ENCODE measurements around the gene NOD1.
"Not testable (repeated sequence)": the region's sequence is repeated elsewhere in the genome, so short reads cannot be mapped to it uniquely, and the experiment has no call there.

Gene NOD1, protein sequence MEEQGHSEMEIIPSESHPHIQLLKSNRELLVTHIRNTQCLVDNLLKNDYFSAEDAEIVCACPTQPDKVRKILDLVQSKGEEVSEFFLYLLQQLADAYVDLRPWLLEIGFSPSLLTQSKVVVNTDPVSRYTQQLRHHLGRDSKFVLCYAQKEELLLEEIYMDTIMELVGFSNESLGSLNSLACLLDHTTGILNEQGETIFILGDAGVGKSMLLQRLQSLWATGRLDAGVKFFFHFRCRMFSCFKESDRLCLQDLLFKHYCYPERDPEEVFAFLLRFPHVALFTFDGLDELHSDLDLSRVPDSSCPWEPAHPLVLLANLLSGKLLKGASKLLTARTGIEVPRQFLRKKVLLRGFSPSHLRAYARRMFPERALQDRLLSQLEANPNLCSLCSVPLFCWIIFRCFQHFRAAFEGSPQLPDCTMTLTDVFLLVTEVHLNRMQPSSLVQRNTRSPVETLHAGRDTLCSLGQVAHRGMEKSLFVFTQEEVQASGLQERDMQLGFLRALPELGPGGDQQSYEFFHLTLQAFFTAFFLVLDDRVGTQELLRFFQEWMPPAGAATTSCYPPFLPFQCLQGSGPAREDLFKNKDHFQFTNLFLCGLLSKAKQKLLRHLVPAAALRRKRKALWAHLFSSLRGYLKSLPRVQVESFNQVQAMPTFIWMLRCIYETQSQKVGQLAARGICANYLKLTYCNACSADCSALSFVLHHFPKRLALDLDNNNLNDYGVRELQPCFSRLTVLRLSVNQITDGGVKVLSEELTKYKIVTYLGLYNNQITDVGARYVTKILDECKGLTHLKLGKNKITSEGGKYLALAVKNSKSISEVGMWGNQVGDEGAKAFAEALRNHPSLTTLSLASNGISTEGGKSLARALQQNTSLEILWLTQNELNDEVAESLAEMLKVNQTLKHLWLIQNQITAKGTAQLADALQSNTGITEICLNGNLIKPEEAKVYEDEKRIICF

DNA sequence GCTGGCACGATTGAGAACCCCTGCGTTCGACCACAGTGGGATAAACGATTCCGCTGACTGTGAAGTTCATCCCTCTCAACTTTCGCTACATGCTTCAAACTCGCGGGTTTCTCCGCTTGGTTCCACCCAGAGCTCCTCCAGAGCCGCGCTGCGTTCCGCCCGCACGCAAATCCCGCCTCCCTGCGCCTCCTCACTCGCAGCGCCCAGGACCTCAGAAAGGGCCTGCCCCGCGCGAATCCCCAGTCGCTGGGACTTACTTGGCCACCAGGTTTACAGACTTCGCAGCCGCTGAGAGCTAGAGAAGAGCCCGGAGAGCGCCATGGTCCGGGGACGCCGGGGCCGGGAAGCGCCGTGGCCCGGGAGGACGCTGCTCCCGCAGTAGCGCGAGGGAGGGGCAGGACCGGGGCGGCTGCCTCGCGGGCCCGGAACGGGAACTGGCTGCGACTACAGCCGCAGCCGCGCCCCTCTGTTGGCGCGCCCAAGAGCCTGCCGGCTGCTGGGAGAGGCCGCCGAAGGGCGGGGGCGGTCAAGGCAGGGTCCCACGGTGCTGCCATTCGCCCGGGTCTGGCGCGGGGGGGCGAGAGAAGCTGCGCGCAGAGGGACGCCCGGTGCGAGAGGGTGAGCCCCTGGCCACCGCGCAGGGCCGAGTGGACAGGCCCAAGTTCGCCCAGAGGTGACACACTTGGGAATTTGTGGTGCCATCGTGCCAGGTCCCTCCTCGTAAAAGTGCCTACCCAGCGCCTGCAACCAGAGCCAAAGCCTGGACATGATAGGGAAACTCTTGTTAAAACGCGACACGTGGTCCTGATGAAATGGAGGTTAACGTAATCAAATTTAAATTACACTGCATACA is at the start of gene NOD1:
Gene NOD1 (minus strand): TSS at position 436 of the 853 bp plus-strand sequence. CDS start 21,863 bp downstream, outside the sequence.
- TF ChIP-seq, protein P1, sequence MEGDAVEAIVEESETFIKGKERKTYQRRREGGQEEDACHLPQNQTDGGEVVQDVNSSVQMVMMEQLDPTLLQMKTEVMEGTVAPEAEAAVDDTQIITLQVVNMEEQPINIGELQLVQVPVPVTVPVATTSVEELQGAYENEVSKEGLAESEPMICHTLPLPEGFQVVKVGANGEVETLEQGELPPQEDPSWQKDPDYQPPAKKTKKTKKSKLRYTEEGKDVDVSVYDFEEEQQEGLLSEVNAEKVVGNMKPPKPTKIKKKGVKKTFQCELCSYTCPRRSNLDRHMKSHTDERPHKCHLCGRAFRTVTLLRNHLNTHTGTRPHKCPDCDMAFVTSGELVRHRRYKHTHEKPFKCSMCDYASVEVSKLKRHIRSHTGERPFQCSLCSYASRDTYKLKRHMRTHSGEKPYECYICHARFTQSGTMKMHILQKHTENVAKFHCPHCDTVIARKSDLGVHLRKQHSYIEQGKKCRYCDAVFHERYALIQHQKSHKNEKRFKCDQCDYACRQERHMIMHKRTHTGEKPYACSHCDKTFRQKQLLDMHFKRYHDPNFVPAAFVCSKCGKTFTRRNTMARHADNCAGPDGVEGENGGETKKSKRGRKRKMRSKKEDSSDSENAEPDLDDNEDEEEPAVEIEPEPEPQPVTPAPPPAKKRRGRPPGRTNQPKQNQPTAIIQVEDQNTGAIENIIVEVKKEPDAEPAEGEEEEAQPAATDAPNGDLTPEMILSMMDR (conservative IDR thresholded peaks at IDR 0.05; ENCODE audit: low read depth), result no peak
- POLR2A ChIA-PET (ENCODE audit: low non-redundant PET), result interaction anchor here (0.6 to 0.8 kb wide), 2 partner anchors 16 to 20 kb away, joined by 3 to 4 read pairs; no protein-coding TSS in a partner anchor
- peak within 1 kb of the TSS; percentile 94 for H3K27ac ChIP-seq
- peak; percentile 82 for DNase-seq (ENCODE audit: low spot score)
- CTCF ChIA-PET, result interaction anchor here (0.5 to 1.2 kb wide), 5 partner anchors 12 to 151 kb away, joined by 3 to 6 read pairs (median 3); no protein-coding TSS in a partner anchor

DNA sequence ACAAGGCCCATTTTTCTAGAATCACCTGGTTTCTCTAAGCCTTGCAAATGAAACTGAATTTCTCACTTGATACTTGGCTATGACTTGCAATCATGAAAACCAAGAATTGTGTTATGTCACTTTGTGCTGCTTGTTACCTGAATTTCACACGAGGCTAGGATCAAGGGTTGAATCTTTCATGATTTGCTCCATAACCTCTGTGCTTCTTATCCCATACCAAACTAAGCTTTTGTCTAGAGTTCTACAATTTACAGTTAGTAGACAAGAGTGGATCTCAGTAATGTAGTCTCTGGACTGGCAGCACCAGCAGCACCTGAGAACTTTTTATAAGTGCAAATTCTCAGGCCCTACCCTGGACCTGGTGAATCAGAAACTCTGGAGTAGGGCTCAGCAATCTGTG is 48.7 kb upstream of the NOD1 start:
- DNase-seq (ENCODE audit: low spot score); POLR2A ChIA-PET (ENCODE audit: low non-redundant PET); CTCF ChIA-PET; H3K27ac ChIP-seq: not testable (repeated sequence)

DNA sequence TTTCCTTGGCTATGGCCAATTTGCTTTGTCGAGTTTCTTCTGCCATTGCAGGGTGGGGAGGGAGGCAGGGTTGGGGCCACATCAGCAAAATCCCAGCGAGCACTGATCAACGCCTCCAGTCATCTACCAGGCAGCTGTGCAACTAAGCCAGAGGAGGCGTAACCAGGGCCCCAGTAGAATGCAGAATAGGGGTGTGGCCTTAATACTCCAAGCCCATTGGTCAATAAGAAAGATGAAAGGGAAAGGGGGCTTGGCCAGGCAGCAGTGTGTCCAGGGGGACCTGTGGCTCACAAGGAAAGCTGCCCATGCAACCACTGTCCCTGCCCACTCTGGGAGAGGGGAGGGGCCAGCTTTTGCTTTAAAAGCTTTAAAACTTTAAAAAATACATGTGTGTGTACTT is 47.6 kb upstream of the NOD1 start:
- POLR2A ChIA-PET (ENCODE audit: low non-redundant PET), result no interaction called here
- CTCF ChIA-PET, result no interaction called here
- no peak for DNase-seq (ENCODE audit: low spot score)
- no peak overlapping the region for H3K27ac ChIP-seq
- TF ChIP-seq, protein P1 (conservative IDR thresholded peaks at IDR 0.05; ENCODE audit: low read depth), result no peak

DNA sequence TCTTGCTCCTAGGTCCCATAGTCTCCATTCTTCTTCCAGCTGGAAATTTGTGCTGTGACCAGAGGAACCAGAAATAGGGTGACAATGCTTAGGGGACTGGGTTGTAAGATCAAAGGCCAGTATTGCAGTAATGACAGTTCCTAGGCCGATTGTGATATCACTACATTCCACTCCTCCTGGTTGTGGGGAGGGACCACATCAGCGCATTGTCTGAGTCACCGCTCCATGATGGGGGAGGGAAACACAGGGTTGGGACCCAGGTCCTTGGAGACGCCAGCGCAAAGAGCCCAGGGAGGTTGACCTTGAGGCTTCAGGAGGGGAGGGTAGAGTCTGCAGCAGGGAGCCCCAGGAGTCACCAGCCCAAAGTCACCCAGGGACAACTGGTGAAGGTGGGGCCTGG is 46.8 kb upstream of the NOD1 start:
- H3K27ac ChIP-seq, result no peak overlapping the region
- CTCF ChIA-PET, result no interaction called here

DNA sequence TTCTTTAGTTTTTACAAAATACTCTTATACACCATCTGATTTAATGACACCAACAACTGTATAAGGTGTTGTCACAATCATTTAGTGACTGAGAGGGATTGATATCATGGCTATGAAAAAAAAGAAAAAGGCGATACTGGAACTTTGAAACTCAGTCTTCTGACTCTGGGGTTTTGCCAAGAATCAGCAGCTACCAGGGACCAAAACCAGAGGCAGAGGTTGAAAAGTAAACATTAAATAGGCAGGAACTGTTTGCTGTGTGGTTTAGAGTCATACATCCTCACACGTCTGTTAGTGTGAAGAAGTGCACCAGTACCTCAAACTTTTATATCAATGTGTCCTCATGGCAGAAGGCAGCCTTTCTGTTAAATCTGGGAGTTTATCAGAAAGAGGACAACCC is 46.0 kb upstream of the NOD1 start:
- TF ChIP-seq, protein P1 (conservative IDR thresholded peaks at IDR 0.05; ENCODE audit: low read depth), result no peak
- no peak overlapping the region for H3K27ac ChIP-seq
- CTCF ChIA-PET, result no interaction called here
- no peak for DNase-seq (ENCODE audit: low spot score)
- POLR2A ChIA-PET (ENCODE audit: low non-redundant PET), result no interaction called here

More for the DNA sequence above, 46.8 kb upstream of the NOD1 start:
- TF ChIP-seq, protein P1 (conservative IDR thresholded peaks at IDR 0.05; ENCODE audit: low read depth), result no peak
- POLR2A ChIA-PET (ENCODE audit: low non-redundant PET), result no interaction called here
- DNase-seq (ENCODE audit: low spot score), result no peak

DNA sequence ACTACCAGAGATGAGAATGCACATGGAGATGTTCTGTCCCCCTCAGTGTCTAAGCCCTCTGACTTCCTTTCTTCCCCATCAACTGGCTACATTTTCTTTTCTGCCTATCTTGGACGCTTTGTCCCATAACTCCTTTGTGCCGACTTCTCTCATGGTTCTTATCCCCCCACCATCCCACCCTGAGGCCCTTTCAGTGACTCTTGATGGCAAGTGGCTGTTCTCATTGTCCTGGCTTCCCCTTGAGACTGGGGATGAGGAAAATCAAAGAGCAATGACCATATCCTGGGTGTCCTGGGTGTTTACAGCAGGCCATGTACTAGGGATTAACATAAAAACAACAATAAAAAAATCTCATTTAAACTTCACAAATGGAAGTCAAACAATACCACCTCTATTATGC is 44.9 kb upstream of the NOD1 start:
- TF ChIP-seq, protein P1 (conservative IDR thresholded peaks at IDR 0.05; ENCODE audit: low read depth), result no peak
- no peak for DNase-seq (ENCODE audit: low spot score)

More for the DNA sequence above, 44.9 kb upstream of the NOD1 start:
- H3K27ac ChIP-seq, result no peak overlapping the region
- ChIA-PET CTCF (interaction anchor here (1.1 kb wide), 1 partner anchor 16 kb away, joined by 3 read pairs; no protein-coding TSS in a partner anchor), POLR2A (ENCODE audit: low non-redundant PET) (no interaction called here)
